H1 (cell line): ENCODE measurements around the gene SMIM1. TPM values are rescaled to one million over a fixed set of nuclear protein-coding genes. Genes with fewer than 3 reads are reported as not detected.

Experiments
- BACH1 ChIP-seq: IDR thresholded peaks from 2 replicates; pipeline ENCODE4 v1.6.1; 2012; ENCODE audit warnings: low read length, improper control_type of control experiment
- CHD2 ChIP-seq: IDR thresholded peaks from 2 replicates; pipeline ENCODE4 v1.6.1; 2012; ENCODE audit warnings: low read length, improper control_type of control experiment
- CTBP2 ChIP-seq: IDR thresholded peaks from 2 replicates; pipeline ENCODE4 v1.7.0; 2011; ENCODE audit warnings: borderline replicate concordance, mild to moderate bottlenecking, moderate library complexity, mixed read lengths, low read length; ENCODE audit not compliant: insufficient read depth, insufficient read length
- HDAC6 ChIP-seq: IDR thresholded peaks from one replicate; pipeline ENCODE4 v1.7.1; 2012; ENCODE audit warnings: low read depth, mild to moderate bottlenecking, inconsistent platforms, low read length, moderate library complexity
- NRF1 ChIP-seq: IDR thresholded peaks from 2 replicates; pipeline ENCODE4 v1.6.1; 2011; ENCODE audit warnings: mild to moderate bottlenecking, low read depth, low read length, improper control_type of control experiment
- POU5F1 ChIP-seq: IDR thresholded peaks from 2 replicates; pipeline ENCODE4 v1.6.1; 2011; ENCODE audit warnings: low read depth, mild to moderate bottlenecking, low read length, moderate library complexity
- SIN3A ChIP-seq, 2 experiments: IDR thresholded peaks in 1 of 2; conservative IDR thresholded peaks in 1 of 2; 2 replicates each; pipeline ENCODE4 v1.6.1; 2011 to 2012; ENCODE audit warnings: low read length in 2 of 2, improper control_type of control experiment in 1 of 2, low read depth in 1 of 2, mild to moderate bottlenecking in 1 of 2
- SP4 ChIP-seq: IDR thresholded peaks from 2 replicates; pipeline ENCODE4 v1.6.1; 2012; ENCODE audit warnings: low read length, inconsistent platforms
- SUZ12 ChIP-seq: fragments of 200-600 bp; sonication (generic); IDR thresholded peaks from 2 replicates; pipeline ENCODE4 v1.6.1; 2012; ENCODE audit warnings: mild to moderate bottlenecking, inconsistent platforms, low read length, moderate library complexity, mixed read lengths
- polyA plus RNA-seq, 7 experiments: library from polyadenylated mRNA; depleted of rRNA in 3 of 7; stranded (reverse) in 5 of 7; unstranded in 2 of 7; fragments of >200 nt in 5 of 7; fragments of 200-250 nt in 2 of 7; gene quantifications; 1 replicate in 5 of 7; 2 replicates in 1 of 7; 4 replicates in 1 of 7; pipeline versions ENCODE4 v1.2.1 to v1.2.3, GENCODE V29; 2011 to 2013; ENCODE audit warnings: missing spikeins in 2 of 7, mixed read lengths in 2 of 7
- total RNA-seq: library from RNA; stranded (reverse); fragmentation: NEBNext Ultra II Directional; extraction: Animal tissue kit (Norgen Biotek cat#: 25700); gene quantifications from 2 replicates; pipeline ENCODE4 v1.2.1, GENCODE V29; 2021
- TF ChIP-seq, protein P1 (sequence below): fragments of 300-600 bp; sonication (generic); IDR thresholded peaks from 2 replicates; pipeline ENCODE4 v1.7.1; 2012; ENCODE audit warnings: low read length, moderate library complexity, mild to moderate bottlenecking, inconsistent platforms; ENCODE audit not compliant: insufficient replicate concordance
- TF ChIP-seq, protein P2 (sequence below): IDR thresholded peaks from 2 replicates; pipeline ENCODE4 v1.6.1; 2012; ENCODE audit warnings: inconsistent platforms

The SMIM1 gene
- total and polyA plus RNA-seq, 2 of the 8 experiments (the other 6 are each of a cell fraction or from before 2014, with no cell fraction given), result 7.7 to 9.7 TPM

GRCh38 chr1:3740042-3740441, 32.5 kb upstream of the SMIM1 start (continued):
- TF ChIP-seq, protein P1, sequence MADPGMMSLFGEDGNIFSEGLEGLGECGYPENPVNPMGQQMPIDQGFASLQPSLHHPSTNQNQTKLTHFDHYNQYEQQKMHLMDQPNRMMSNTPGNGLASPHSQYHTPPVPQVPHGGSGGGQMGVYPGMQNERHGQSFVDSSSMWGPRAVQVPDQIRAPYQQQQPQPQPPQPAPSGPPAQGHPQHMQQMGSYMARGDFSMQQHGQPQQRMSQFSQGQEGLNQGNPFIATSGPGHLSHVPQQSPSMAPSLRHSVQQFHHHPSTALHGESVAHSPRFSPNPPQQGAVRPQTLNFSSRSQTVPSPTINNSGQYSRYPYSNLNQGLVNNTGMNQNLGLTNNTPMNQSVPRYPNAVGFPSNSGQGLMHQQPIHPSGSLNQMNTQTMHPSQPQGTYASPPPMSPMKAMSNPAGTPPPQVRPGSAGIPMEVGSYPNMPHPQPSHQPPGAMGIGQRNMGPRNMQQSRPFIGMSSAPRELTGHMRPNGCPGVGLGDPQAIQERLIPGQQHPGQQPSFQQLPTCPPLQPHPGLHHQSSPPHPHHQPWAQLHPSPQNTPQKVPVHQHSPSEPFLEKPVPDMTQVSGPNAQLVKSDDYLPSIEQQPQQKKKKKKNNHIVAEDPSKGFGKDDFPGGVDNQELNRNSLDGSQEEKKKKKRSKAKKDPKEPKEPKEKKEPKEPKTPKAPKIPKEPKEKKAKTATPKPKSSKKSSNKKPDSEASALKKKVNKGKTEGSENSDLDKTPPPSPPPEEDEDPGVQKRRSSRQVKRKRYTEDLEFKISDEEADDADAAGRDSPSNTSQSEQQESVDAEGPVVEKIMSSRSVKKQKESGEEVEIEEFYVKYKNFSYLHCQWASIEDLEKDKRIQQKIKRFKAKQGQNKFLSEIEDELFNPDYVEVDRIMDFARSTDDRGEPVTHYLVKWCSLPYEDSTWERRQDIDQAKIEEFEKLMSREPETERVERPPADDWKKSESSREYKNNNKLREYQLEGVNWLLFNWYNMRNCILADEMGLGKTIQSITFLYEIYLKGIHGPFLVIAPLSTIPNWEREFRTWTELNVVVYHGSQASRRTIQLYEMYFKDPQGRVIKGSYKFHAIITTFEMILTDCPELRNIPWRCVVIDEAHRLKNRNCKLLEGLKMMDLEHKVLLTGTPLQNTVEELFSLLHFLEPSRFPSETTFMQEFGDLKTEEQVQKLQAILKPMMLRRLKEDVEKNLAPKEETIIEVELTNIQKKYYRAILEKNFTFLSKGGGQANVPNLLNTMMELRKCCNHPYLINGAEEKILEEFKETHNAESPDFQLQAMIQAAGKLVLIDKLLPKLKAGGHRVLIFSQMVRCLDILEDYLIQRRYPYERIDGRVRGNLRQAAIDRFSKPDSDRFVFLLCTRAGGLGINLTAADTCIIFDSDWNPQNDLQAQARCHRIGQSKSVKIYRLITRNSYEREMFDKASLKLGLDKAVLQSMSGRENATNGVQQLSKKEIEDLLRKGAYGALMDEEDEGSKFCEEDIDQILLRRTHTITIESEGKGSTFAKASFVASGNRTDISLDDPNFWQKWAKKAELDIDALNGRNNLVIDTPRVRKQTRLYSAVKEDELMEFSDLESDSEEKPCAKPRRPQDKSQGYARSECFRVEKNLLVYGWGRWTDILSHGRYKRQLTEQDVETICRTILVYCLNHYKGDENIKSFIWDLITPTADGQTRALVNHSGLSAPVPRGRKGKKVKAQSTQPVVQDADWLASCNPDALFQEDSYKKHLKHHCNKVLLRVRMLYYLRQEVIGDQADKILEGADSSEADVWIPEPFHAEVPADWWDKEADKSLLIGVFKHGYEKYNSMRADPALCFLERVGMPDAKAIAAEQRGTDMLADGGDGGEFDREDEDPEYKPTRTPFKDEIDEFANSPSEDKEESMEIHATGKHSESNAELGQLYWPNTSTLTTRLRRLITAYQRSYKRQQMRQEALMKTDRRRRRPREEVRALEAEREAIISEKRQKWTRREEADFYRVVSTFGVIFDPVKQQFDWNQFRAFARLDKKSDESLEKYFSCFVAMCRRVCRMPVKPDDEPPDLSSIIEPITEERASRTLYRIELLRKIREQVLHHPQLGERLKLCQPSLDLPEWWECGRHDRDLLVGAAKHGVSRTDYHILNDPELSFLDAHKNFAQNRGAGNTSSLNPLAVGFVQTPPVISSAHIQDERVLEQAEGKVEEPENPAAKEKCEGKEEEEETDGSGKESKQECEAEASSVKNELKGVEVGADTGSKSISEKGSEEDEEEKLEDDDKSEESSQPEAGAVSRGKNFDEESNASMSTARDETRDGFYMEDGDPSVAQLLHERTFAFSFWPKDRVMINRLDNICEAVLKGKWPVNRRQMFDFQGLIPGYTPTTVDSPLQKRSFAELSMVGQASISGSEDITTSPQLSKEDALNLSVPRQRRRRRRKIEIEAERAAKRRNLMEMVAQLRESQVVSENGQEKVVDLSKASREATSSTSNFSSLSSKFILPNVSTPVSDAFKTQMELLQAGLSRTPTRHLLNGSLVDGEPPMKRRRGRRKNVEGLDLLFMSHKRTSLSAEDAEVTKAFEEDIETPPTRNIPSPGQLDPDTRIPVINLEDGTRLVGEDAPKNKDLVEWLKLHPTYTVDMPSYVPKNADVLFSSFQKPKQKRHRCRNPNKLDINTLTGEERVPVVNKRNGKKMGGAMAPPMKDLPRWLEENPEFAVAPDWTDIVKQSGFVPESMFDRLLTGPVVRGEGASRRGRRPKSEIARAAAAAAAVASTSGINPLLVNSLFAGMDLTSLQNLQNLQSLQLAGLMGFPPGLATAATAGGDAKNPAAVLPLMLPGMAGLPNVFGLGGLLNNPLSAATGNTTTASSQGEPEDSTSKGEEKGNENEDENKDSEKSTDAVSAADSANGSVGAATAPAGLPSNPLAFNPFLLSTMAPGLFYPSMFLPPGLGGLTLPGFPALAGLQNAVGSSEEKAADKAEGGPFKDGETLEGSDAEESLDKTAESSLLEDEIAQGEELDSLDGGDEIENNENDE, result no peak
- TF ChIP-seq POU5F1, result no peak
- TF ChIP-seq CHD2, result no peak
- no peak for TF ChIP-seq SP4
- TF ChIP-seq HDAC6, result no peak
- TF ChIP-seq, protein P2, sequence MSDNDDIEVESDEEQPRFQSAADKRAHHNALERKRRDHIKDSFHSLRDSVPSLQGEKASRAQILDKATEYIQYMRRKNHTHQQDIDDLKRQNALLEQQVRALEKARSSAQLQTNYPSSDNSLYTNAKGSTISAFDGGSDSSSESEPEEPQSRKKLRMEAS, result no peak
- TF ChIP-seq SUZ12, result no peak
- TF ChIP-seq SIN3A (conservative IDR thresholded peaks at IDR 0.05 in 1 of 2, IDR thresholded peaks at IDR 0.05 in 1 of 2; ENCODE audit: low read depth in 1 of 2, low read length in 2 of 2), result no peak
- TF ChIP-seq CTBP2, result no peak
- no peak for TF ChIP-seq BACH1
- no peak for TF ChIP-seq NRF1
- TF ChIP-seq, all 59 proteins: peak for 0
